WTC11 (cell line): ENCODE measurements around the gene RTN3. TPM values are rescaled to one million over a fixed set of nuclear protein-coding genes. Genes with fewer than 3 reads are reported as not detected.

Source experiments
- total RNA-seq: library from RNA; stranded (reverse); gene quantifications from 3 replicates; pipeline ENCODE4 v1.2.3, GENCODE V29; 2021

Gene RTN3
- total RNA-seq, 1 experiment from 2014 or later: 159 TPM

Other genes with a start within 250 kb of the RTN3 start
- gene PLAAT5, start 190.3 kb upstream of the RTN3 start, total RNA-seq: 14.7 to 23.0 TPM (median 16.0 TPM) in 3 replicates
- 1.1 to 1.4 TPM (median 1.4 TPM) in 3 replicates for gene LGALS12, start 175.4 kb upstream of the RTN3 start, total RNA-seq
- 1.1 to 2.9 TPM (median 1.4 TPM) in 3 replicates for gene PLAAT4, start 144.7 kb upstream of the RTN3 start, total RNA-seq
- gene PLAAT2, start 118.1 kb upstream of the RTN3 start, total RNA-seq: 0.25 to 0.66 TPM (median 0.55 TPM) in 3 replicates
- gene PLAAT3, start 67.1 kb upstream of the RTN3 start, total RNA-seq: 143 to 160 TPM (median 146 TPM) in 3 replicates
- gene ATL3, start 10.1 kb upstream of the RTN3 start, total RNA-seq: 28.8 to 32.8 TPM (median 32.1 TPM) in 3 replicates
- gene ZFTA, start 87.3 kb downstream of the RTN3 start, total RNA-seq: 44.7 to 47.2 TPM (median 45.6 TPM) in 3 replicates
- 93.8 to 108 TPM (median 106 TPM) in 3 replicates for gene SPINDOC, start 132.0 kb downstream of the RTN3 start, total RNA-seq
- gene MARK2, start 157.6 kb downstream of the RTN3 start, total RNA-seq: 50.8 to 57.4 TPM (median 51.4 TPM) in 3 replicates
- 77.4 to 98.3 TPM (median 92.0 TPM) in 3 replicates for gene RCOR2, start 235.7 kb downstream of the RTN3 start, total RNA-seq